ENCODE results near the gene LRRC32.

The LRRC32 gene

DNA sequence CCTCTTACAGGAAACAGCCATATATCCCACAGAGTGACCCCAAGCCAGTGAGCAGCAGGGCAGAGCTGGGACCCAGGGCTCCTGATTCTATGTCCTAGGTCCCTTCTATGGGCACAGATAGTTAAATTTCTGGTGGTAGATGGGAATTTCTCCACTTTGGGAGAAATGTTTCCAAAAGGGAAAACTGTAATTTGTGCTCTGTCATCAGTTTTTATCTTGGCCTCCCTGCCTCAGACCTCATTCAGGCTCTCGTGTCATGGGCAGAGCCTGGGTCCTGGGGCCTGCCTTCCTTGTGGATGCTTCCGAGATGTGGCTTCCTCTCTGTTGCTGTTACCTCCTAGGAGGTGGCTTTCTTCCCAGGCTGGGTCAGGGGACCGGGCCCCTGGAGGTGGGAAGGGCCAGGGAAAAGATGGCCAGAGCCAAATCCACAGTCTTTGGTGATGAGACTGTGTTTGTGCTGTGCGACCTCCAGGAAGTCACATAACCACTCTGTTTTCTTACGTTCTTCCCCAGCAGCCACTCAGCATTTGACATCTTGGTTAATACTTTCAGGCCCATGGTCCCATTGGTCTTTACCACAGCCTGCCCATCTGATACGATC lies 8.6 kb downstream of the LRRC32 start:
- no peak for DNase-seq

DNA sequence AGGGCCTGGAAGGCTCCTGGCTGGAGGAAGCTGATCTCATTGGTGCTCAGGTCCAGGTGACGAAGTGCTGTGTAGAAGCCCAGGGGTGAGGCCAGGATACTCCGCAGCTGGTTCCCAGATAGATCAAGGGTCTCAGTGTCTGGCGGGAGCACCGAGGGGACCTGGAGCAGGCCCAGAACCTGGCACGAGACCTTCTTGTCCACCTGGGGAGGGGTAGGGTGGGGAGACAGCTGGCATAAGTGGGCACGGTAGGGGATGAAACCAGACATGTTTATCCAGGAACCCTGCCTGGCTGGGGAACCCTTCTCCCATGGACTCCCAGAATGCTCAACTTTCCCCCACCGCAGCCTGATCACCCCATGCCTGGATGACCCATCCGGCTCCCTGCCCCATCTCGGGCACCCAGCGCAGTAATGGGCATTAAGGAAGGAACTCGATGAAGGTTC lies 9.2 kb downstream of the LRRC32 start:
- DNase-seq: no peak

DNA sequence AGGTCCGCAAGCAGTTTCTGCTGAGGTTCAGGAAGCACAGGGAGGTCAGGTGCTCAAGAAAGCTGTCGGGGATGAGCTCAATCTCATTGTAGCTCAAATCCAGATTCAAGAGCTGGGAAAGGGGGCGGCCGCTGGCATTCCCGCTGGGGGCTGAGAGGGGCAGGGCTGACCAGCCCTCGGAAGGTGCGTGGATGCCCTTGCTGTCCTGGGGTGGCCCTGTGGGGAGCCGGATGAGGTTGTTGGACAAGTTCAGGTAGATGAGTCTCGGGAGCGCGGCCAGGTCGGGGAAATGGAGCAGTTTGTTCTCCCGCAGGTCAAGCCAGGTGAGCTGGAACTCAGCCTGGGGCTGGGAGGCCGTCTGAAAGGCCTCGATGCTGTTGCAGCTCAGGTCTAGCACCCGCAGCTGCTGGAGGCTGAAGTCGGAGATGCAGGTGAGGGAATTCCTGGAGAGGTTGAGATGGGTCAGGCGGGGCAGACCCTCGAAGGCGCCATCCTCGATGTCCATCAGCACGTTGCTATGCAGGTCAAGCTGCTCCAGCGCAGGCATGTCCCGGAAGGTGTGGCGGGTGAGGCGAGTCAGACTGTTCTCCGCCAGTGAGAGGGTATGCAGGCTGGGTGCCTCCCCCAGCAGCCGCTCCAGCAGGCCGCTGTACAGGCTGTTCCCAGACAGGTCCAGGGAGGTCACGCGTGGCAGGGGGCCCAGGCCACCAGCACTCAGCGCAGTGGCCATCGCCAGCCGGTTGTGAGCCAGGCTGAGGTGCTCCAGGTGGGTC lies 9.8 kb downstream of the LRRC32 start:
- no peak for DNase-seq

DNA sequence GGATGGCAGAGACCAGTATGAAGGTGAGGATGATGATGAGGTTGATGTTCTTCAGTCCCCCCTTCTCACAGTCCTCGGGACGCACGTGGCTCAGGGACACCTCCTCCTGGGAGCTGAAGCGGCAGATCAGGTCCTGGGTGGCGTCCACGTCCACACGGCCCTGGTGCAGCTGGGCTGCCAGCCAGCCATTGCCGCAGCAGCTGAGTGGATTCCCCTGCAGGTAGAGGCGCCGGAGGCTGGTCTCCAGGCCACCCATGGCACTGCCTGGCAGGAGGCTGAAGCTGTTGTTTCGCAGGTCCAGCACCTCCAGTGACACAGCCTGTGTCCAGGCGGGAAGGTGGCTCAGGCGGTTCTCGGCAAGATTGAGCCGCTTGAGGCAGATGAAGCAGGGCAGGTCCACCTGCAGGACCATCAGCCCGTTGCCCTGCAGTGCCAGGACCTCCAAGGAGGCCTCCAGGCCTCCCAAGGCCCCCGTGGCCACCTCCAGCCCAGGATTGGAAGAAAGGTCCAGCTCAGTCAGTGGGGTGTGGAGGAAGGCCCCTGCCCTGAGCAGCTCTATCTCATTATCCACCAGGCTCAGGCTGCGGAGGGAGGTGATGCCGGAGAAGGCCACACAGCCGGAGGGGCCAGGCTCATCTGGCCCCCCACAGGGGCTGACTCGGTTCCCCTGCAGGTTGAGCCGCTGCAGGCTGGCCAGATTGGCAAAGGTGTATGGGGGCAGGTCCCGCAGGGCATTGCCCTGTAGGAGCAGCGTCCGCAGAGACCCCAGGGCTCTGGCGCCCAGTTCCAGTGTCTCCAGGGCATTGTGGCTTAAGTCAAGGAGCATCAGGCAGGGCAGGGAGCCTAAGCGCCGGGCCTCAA lies 10.6 kb downstream of the LRRC32 start:
- no peak for DNase-seq

DNA sequence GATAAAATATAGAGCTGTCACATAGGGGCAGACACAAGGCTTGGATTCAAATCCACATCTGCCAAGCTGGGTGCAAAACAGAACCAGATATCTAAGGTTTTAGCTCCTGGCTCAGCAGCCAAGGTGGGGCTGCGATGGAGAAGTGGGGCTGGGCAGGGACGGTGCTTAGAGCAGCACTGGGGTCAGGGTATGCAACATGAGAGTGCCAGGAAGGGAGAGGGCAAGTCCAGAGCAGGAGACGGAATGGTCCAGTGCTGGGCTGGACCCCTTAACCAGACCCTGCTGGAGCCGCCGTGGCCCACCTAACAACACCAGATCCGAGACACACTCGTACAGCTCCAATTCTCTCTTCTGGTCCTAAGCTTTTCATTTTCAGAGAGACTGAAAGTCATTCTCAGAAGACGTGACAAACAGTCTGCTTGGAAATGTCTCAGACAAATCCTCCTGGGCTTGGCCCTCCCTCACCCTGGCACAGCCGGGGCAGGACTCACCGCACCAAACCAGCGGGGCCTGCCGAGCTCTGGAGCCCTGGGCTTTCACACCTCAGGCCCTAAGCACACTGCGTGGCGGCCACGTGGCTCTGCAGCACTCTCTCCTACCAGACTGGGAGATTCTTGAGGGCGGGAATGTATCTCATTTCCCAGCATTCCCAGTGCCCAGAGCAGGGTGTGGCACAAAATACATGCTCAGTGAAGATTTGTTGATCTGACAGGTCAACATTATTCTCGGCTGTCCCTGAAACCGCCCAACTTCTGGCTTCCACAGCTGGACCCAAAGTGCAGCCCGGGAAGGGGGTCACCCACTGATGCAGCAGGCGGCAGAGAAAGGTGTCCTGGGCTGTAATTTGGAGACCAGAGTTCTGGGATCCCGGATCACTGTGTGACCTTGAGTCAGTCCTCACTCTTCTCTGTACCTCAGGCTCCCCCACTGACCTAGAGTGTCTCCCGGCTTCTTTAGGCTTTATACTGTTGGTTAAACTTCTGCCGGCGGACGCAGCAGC lies 11.6 kb downstream of the LRRC32 start:
- no peak for DNase-seq

DNA sequence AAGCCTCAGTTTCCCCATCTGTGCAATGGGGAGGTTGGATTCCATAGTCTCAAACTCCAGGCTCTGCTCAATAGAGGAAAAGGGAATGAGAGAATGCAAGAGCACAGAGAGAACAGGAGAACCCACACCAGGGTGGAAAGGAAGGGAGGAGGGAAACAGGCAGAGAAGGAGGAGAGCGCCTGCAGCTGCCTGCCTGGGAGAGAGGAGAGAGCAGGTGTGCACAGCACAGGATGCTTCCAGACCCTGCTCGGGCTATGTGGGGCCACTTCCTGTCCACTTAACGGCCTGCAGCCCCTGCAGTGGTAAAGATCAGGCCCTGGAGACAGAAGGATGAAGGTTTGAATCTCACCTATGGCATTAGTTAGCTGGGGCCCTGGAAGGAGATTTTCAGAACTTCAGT lies 12.3 kb downstream of the LRRC32 start:
- DNase-seq: no peak

DNA sequence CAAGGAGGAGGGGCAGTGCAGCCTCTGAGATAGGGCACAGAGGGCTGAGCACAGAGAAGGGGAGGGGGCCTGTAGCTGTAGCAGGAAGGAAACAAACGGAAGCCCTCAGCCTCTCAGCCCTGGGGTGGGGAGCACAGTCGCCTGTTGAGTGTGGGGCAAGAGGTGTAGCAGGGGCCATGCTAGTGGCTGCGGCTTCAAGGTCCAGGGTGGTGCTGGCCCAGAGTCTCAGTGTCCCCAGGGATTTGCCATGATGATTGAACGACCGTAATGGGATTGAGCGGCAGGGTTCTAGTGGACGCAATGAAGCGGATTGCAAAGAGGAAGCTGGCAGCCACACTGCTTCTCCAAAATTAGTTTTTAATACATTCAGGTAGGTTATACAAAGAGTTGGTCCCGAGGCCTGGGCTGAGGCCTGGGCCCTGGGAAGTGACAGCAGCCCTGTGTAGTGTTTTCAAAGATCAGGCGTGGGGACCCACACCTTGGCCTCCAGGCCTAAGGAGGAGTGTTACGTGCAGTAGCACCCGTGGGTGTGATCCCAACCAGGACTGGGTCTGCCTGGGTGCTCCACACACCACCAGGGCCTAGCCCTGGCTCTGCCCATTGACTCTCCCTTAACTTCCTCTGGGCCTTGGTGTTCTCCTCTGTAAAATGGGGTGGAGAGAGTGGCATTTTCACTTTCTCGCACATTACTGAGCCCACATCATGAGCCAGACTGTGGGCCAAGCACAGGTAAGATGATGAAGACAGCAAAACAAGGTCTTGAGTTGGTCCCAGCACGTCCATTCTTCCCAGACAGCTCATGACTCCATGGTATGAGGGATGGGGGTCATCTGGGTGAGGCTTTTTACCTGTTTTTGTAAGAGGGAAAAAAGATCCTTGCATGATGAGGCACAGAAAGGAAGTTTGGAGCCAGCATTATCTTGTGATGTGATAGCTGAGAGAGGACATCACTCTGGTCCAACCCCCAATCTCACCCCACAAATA lies 13.1 kb downstream of the LRRC32 start:
- no peak for DNase-seq

DNA sequence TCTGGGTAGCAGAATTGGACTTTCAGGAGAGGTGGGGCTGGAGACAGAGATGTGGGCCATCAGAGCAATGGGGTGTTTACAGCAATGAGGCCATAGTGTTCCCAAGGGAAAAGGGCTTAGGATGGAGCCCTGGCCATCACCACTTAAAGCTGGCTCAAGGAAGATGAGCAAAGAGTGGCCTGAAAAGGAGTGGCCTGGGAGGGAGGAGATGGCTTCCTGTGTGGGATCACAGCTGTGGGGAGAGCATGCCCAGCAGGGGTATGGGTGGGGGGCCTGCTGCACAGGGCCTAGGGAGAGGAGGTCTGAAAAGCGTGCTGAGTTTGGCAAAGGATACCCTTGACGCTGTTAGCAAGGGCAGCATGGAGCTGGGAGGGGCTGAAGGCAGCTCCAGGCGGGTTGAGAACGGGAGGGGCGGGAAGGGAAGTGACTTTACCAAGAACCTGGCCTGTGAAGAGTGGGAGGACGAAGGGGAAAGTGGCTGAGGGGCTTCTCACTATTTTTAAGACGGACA lies 13.9 kb downstream of the LRRC32 start:
- no peak for DNase-seq

DNA sequence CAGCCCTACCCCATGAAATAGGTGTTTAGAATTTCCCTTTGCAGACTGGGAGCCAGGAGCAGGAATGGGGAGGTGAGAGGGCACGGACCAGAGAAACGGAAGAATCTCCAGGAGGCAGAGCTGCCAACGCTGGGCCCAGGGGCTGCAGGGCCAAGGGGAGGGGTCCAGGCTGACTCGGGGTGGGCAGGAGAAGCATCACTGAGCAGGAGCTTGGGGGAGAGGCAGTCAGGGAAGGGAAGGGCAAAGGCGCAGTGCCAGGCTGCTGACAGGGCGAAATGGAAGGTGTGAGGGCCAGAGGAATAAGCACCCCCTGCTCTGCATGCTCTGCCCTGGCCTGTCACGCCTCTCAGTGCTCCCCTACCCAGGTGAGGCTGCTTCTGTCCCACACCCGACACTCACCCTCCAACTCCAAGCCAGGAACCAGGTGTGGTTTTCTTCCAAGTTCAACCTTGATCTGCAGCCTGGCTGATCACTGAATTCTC lies 14.5 kb downstream of the LRRC32 start:
- no peak for DNase-seq

DNA sequence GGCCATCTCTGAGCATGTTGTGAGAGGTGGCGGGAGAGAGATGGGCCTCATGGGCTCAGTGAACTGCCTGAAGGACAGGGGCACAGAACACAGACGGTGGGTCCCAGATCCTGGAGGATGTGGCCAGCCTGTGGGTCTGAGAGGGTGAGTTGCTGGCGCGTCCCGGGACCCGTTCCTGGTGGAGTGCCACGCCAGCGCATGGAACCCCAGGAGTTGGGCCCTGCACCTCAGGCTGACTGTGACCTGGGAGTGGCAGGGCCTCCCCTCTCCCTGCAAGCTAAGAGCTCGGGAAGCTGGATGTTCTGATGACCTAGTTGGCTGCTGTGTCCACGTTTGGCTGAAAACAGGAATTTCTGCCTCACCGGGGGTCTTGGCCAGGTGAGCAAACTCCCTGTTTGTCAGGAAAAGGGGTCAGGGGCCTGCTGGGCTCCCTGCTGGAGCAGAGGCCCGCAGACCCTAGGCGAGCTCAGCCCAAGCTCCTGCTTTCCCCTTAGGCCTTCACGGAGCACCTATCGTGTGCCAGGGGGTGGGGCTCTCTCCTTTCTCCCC lies 15.0 kb downstream of the LRRC32 start:
- DNase-seq: no peak

DNA sequence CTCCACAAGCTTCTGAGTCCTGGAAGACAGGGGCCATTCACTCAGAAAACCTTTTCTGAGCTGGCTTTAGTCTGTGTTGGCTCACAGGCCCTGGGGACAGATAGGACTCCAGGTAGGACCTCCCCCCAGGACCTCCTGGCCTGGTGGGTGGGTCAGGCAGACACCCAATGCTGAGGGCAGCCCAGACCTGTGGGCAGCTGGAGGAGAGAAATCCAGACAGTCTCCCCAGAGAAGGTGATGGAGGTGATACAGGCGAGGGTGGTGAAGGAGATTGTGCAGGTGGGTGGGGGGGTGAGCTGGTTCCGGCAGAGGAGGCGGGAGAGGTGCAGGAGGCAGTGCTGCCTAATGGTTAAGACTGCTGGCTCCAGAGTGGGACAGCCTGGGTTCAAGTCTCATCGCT lies 15.6 kb downstream of the LRRC32 start:
- no peak for DNase-seq

DNA sequence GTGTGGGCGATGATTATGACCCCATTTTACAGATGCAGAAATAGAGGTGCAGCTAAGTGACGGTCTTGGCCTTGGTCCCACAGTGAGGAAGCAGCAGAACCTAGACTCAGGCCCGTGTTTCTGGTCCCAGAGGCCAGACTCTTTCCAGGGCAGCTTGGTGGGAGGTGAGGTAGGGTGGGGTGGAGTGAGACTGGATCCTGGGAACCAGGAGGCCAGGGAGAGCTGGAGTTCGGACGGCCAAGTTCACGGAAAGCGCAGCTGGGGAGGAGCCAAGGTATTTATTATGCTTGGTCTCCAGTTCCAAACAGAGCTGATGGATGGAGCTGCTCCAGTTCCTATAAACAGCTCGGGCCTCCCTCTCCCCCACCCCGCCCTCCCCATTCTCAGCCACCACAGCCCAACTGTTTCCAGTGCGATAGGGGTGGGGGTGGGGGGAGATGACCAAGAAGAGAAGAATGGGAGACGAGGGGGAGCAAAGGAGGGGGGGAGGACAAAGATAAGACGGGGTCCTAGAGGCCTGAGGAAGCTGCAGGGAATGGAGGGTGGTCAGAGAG lies 16.2 kb downstream of the LRRC32 start:
- DNase-seq: no peak

DNA sequence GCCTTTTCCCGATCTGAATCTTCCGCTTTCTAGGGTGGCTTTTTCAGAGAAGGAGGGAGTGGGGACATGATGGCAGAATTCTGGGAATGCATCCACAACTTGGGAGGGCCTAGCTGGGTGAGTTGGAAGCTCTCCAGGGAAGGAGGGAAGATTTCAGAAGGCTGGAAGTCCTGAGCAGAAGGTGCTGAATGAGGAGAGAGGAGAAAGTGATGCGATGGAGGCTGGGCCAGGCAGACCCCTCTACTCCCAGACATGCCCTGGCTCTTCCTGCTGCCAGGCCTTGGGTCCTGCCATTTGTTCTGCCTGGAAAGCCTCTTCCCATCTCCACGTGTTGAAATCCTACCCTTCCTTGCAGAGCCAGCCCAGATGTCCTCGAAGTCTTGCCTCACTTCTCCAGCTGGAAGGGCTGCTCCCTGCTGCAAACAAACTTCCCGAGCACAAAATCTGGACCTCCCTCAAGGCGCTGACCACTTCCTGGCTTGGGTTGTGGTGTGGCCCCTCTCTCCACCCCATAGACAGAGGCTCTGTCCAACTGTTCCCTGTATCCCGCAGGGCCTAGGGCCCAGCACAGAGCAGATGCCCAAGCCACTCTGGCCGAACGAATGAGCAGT lies 16.8 kb downstream of the LRRC32 start:
- no peak for DNase-seq

DNA sequence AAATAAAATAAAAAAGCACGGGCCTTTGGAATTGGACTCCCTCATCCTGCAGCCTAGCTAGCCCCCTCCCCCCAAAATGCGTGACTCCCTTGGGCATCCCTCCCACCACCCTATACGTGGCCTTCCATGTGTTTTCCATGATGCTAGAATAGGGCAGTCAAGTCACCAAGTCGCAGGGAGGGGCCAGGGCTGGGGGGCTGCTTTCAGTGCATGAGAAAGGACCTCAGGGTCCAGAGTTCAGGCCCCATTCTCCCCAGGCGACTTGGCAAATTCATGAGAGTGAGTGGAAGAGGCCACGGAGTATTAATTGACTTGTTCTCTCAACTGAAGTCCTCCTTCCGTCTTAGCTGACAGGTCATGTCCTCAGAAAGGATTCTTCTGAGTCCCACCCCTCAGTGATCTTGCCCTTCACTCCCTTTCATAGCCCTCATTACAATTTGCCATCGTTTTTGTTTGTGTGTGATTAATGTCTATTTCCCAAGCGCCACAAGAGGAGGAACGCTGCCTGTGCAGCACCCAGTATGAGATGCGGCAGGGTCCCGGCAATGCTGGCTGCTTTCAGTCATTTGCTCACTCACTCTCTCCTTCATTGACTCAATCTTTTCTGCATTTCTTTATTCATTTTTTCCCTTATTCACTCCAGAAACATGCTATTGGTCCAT lies 17.4 kb downstream of the LRRC32 start:
- no peak for DNase-seq

DNA sequence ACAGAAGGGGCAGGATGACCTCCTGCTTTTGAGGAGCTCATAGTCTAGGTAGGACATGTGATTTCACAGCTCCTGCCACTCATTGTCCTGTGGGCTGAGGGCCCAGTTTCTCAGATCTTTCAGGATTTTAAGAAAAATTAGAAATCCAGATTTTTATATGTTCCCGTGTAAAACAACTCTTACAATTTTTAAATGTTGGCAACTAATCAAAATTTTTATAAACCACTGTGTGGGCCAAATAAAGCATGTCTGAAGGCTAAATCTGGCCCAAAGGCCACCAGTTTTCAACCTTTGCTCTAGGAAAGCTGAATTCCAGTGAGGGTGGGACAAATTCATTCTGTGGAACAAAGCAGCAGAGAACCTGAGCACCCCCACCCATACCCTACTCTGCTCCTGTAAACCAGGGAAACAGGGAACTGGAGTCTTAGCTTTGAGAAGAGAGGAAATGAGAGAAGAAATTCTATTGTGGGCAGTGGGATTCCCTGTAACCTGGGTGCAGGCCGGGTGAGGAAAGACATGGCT lies 20.6 kb downstream of the LRRC32 start:
- DNase-seq: no peak

DNA sequence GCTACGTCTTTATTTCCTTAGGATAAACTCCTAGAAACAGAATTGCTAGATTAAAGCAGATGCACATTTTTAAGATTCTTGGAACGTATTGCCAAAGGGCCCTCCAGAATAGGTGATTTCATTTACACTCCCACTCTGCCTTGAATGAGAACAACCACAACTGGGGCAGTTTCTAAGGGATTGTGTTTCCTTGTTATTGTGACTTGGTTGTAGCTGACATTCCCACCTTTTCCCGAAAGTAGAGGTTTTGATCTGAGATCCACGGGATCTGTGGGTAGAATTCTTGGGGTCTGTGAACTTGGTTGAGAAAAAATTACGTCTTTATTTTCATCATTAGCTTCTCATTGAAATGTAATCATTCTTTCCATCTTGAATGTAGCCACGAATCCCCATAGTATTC lies 21.5 kb downstream of the LRRC32 start:
- no peak for DNase-seq

DNA sequence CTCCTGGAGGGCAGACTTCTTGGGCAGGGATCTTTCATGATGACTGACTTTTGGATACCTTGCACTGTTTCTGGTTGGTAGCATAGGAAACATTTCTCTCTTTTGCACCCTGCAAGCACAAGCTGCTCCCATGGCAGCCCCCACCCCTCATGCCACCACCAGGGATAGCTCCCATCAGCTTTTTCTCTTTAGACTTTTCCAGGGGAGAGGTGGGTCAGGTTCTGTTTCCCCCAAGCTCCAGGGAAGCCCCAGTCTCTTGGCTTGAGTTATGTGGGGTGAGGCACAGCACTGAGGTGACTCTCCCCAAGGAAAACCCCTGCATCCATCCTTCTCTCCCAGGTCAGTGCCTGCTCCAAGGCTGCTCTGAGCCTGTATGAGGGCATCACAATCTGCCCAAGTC lies 22.5 kb downstream of the LRRC32 start:
- DNase-seq: no peak

DNA sequence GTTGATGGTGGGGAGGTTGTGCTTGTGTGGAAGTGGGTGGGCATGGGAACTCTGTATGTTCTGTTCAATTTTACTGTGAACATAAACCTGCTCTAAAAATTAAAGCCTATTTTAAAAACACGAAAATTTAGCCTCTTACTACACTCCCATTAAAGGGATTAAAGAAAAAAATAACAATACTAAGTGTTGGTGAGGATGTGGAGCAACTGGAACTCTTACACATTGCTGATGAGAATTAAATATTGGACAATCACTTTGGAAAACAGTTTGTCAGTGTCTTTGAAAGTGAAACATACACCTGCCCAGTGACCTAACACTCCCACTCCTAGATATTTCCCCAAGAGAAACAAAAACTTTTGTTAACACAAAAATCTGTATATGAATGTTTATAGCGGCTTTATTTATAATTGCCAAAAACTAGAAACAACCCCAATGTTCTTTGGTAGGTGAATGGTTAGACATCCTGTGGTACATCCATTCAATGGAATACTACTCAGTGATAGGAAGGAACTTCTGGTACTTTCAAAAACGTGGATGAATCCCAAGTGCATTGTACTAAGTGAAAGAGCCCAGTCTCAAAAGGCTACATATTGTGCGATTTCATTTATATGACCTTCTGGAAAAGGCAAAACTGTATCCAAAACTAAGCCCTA lies 23.5 kb downstream of the LRRC32 start:
- DNase-seq: no peak

Measured in GOT3 (cell line).